Fibroblast of lung (primary cell): ENCODE measurements around the gene RPS6KA2.

Source experiments
- CTCF ChIP-seq, 2 donors: IDR thresholded peaks in 1 of 2; conservative IDR thresholded peaks in 1 of 2; 1 replicate in 1 of 2; 2 replicates in 1 of 2; pipeline ENCODE4 v1.5.1; 2011 to 2012; ENCODE audit warnings: low read length in 2 of 2, control low read depth in 1 of 2, inconsistent platforms in 1 of 2, low read depth in 1 of 2, mild to moderate bottlenecking in 1 of 2
- EZH2 ChIP-seq: IDR thresholded peaks from 2 replicates; pipeline ENCODE4 v1.5.1; 2012; ENCODE audit warnings: low read length, control low read depth, mild to moderate bottlenecking; ENCODE audit errors: missing control alignments

DNA sequence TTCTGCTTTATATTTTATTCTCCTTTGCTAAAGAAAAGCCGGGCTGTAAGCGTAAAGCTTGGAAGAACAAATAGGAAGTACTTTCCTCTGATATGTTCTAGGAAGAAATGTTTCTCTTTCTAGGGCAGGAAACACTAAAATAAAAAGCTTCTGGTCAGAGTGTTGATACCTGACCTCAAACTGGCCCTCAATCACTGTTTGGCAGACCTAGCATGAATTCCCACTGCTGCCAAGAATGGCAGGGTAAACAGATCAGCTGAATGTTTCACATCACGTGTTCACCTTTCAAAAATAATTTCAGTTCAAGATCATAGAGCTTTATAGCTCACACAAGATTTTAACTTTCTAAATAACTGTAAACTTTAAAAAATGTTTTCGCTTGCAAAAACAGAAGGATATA is 247.3 kb downstream of the RPS6KA2 start:
- TF ChIP-seq CTCF (conservative IDR thresholded peaks at IDR 0.05 in 1 of 2, IDR thresholded peaks at IDR 0.05 in 1 of 2; ENCODE audit: low read depth in 1 of 2, low read length in 2 of 2) (no peak), EZH2 (no peak)
